GM19452 (cell line): ENCODE data around the gene POU2AF3.

Experiments used
- ATAC-seq: cut with Tn5 transposase; IDR thresholded peaks from one replicate; pipeline ENCODE4 v1.9.1; 2021; ENCODE audit not compliant: unreplicated experiment

POU2AF3 gene

GRCh38 chr11:111352231-111352746 is 53.9 kb downstream of the POU2AF3 start:
- ATAC-seq, result no peak

GRCh38 chr11:111352935-111353710 is 54.8 kb downstream of the POU2AF3 start:
- no peak for ATAC-seq

- ATAC-seq, result no peak
These were observed 55.6 kb downstream of the POU2AF3 start for GRCh38 chr11:111353776-111354600.

- no peak for ATAC-seq
These were observed 56.2 kb downstream of the POU2AF3 start for GRCh38 chr11:111354601-111354891.

- ATAC-seq, result no peak
These were observed 56.8 kb downstream of the POU2AF3 start for GRCh38 chr11:111355101-111355500.

GRCh38 chr11:111355956-111356659 is 57.8 kb downstream of the POU2AF3 start:
- no peak for ATAC-seq

GRCh38 chr11:111356660-111357048 is 58.3 kb downstream of the POU2AF3 start:
- ATAC-seq, result no peak

GRCh38 chr11:111357150-111358037 is 59.0 kb downstream of the POU2AF3 start:
- ATAC-seq, result no peak
